Vagina (tissue), 2 donors: Measurements from ENCODE around the gene SLC16A5. TPM values are rescaled to one million over a fixed set of nuclear protein-coding genes. Genes with fewer than 3 reads are reported as not detected.

ENCODE experiments used
- DNase-seq, 2 donors: peaks; one replicate each; pipeline ENCODE4 v3.0.0-alpha.2; 2017; ENCODE audit errors: extremely low spot score in 2 of 2
- H3K27ac ChIP-seq: fragments of 200-600 bp; sonication (generic); one replicate; pipeline ENCODE4 v1.5.1; 2019
- H3K27me3 ChIP-seq: fragments of 200-600 bp; sonication (generic); one replicate; pipeline ENCODE4 v1.5.1; 2019
- H3K36me3 ChIP-seq, 2 donors: fragments of 200-600 bp; sonication (generic); one replicate each; pipeline ENCODE4 v1.5.1; 2017 to 2019
- H3K4me1 ChIP-seq: fragments of 200-600 bp; sonication (generic); one replicate; pipeline ENCODE4 v1.5.1; 2019
- H3K4me3 ChIP-seq, 2 donors: fragments of 200-600 bp; sonication (generic); 1 replicate in 1 of 2; 2 replicates in 1 of 2; pipeline ENCODE4 v1.5.1; 2016 to 2019
- H3K9me3 ChIP-seq: fragments of 200-600 bp; sonication (generic); one replicate; pipeline ENCODE4 v1.5.1; 2019
- POLR2A ChIP-seq, 2 donors: fragments of 450-650 bp; IDR thresholded peaks; one replicate each; pipeline ENCODE4 v1.6.1; 2017; ENCODE audit warnings: antibody characterized with exemption in 2 of 2, mild to moderate bottlenecking in 2 of 2, moderate library complexity in 2 of 2
- POLR2AphosphoS5 ChIP-seq, 2 donors: sonication (generic); formaldehyde crosslinking; IDR thresholded peaks; one replicate each; pipeline ENCODE4 v1.9.0; 2017; ENCODE audit warnings: antibody characterized with exemption in 2 of 2, mild to moderate bottlenecking in 2 of 2, low read depth in 1 of 2; ENCODE audit not compliant: insufficient read depth in 1 of 2
- intact Hi-C: fragments of 100-400 bp; cut with DNase I; formaldehyde crosslinking; loops from one replicate; pipeline ENCODE4 v1.15.1; 2023
- total RNA-seq: library from RNA; depleted of rRNA; stranded (reverse); fragments of >200 nt; gene quantifications from one replicate; pipeline ENCODE4 v1.2.3, GENCODE V29; 2016
- TF ChIP-seq, protein P1 (sequence below), 3 experiments: fragments of 450-650 bp in 2 of 3; fragments of 200-600 bp in 1 of 3; sonication (generic) in 1 of 3; IDR thresholded peaks; one replicate each; pipeline ENCODE4 v1.5.1; 2017 to 2019; ENCODE audit warnings: antibody characterized with exemption in 3 of 3, mild to moderate bottlenecking in 2 of 3, moderate library complexity in 2 of 3

SLC16A5 gene
- total RNA-seq, 1 donor from 2014 or later: 26.8 TPM

DNA sequence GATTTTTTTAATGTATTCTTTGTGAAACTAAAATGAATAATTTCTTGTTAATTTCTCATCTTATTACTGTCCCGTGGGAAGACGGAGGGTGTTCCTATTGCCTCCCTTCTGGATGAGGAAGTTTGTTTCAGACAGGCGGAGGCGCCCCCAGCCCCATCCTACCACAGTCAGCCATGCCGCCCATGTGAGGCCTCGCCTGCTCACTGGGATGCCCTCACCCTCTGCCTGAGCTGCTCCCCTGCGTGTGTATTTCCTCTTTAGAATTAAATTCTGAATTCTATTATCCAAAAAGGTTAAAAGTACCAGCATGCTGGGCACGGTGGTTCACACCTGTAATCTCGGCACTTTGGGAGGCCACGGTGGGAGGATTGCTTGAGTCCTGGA lies 26.7 kb upstream of the SLC16A5 start:
- no peak overlapping the region for H3K4me3 ChIP-seq
- peaks cover 4% of the 10 kb centered on the region for H3K4me1 ChIP-seq
- intact Hi-C loops: no loop called here
- TF ChIP-seq, protein P1, sequence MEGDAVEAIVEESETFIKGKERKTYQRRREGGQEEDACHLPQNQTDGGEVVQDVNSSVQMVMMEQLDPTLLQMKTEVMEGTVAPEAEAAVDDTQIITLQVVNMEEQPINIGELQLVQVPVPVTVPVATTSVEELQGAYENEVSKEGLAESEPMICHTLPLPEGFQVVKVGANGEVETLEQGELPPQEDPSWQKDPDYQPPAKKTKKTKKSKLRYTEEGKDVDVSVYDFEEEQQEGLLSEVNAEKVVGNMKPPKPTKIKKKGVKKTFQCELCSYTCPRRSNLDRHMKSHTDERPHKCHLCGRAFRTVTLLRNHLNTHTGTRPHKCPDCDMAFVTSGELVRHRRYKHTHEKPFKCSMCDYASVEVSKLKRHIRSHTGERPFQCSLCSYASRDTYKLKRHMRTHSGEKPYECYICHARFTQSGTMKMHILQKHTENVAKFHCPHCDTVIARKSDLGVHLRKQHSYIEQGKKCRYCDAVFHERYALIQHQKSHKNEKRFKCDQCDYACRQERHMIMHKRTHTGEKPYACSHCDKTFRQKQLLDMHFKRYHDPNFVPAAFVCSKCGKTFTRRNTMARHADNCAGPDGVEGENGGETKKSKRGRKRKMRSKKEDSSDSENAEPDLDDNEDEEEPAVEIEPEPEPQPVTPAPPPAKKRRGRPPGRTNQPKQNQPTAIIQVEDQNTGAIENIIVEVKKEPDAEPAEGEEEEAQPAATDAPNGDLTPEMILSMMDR (IDR thresholded peaks at IDR 0.05): no peak
- TF ChIP-seq POLR2A (IDR thresholded peaks at IDR 0.05) (no peak), POLR2AphosphoS5 (IDR thresholded peaks at IDR 0.05; ENCODE audit: insufficient read depth in 1 of 2, low read depth in 1 of 2) (no peak)
- no peak for DNase-seq
- H3K27me3 ChIP-seq: no peaks in the 10 kb centered on the region
- no peaks in the 10 kb centered on the region for H3K9me3 ChIP-seq
- peaks cover 0 to 49% of the 10 kb centered on the region in 2 donors for H3K36me3 ChIP-seq
- H3K27ac ChIP-seq: no peak overlapping the region

GRCh38 chr17:75061618-75062017 lies 26.1 kb upstream of the SLC16A5 start:
- Histone ChIP-seq H3K4me1 (peaks cover 4% of the 10 kb centered on the region), H3K27me3 (no peaks in the 10 kb centered on the region), H3K27ac (no peak overlapping the region), H3K9me3 (no peaks in the 10 kb centered on the region), H3K4me3 (no peak overlapping the region), H3K36me3 (peaks cover 0 to 49% of the 10 kb centered on the region in 2 donors)
- intact Hi-C loops: no loop called here
- DNase-seq: no peak
- no peak for TF ChIP-seq POLR2A (IDR thresholded peaks at IDR 0.05)
- TF ChIP-seq, protein P1 (IDR thresholded peaks at IDR 0.05): no peak
- no peak for TF ChIP-seq POLR2AphosphoS5 (IDR thresholded peaks at IDR 0.05; ENCODE audit: insufficient read depth in 1 of 2, low read depth in 1 of 2)

GRCh38 chr17:75063201-75063600 lies 24.6 kb upstream of the SLC16A5 start:
- no peak overlapping the region for H3K4me3 ChIP-seq
- DNase-seq: no peak
- intact Hi-C loops: no loop called here
- H3K36me3 ChIP-seq: peaks cover 0 to 49% of the 10 kb centered on the region in 2 donors
- H3K4me1 ChIP-seq: peaks cover 4% of the 10 kb centered on the region
- TF ChIP-seq POLR2A (IDR thresholded peaks at IDR 0.05) (no peak), POLR2AphosphoS5 (IDR thresholded peaks at IDR 0.05; ENCODE audit: insufficient read depth in 1 of 2, low read depth in 1 of 2) (no peak)
- TF ChIP-seq, protein P1 (IDR thresholded peaks at IDR 0.05): no peak
- H3K9me3 ChIP-seq: no peaks in the 10 kb centered on the region
- no peaks in the 10 kb centered on the region for H3K27me3 ChIP-seq
- no peak overlapping the region for H3K27ac ChIP-seq

GRCh38 chr17:75063626-75064025 lies 24.1 kb upstream of the SLC16A5 start:
- intact Hi-C loops: no loop called here
- Histone ChIP-seq H3K27me3 (no peaks in the 10 kb centered on the region), H3K4me1 (peaks cover 4% of the 10 kb centered on the region), H3K27ac (no peak overlapping the region), H3K9me3 (no peaks in the 10 kb centered on the region), H3K4me3 (no peak overlapping the region), H3K36me3 (peaks cover 0 to 49% of the 10 kb centered on the region in 2 donors)
- no peak for DNase-seq
- TF ChIP-seq, protein P1 (IDR thresholded peaks at IDR 0.05): no peak
- no peak for TF ChIP-seq POLR2AphosphoS5 (IDR thresholded peaks at IDR 0.05; ENCODE audit: insufficient read depth in 1 of 2, low read depth in 1 of 2)
- no peak for TF ChIP-seq POLR2A (IDR thresholded peaks at IDR 0.05)

- Histone ChIP-seq H3K4me3 (no peak overlapping the region), H3K27me3 (no peaks in the 10 kb centered on the region), H3K4me1 (peaks cover 4% of the 10 kb centered on the region), H3K36me3 (peaks cover 0 to 49% of the 10 kb centered on the region in 2 donors), H3K9me3 (no peaks in the 10 kb centered on the region), H3K27ac (no peak overlapping the region)
- no peak for DNase-seq
- TF ChIP-seq POLR2A (IDR thresholded peaks at IDR 0.05): no peak
- TF ChIP-seq, protein P1 (IDR thresholded peaks at IDR 0.05): no peak
- no peak for TF ChIP-seq POLR2AphosphoS5 (IDR thresholded peaks at IDR 0.05; ENCODE audit: insufficient read depth in 1 of 2, low read depth in 1 of 2)
- intact Hi-C loops: no loop called here
Observed at GRCh38 chr17:75064040-75064439, 23.7 kb upstream of the SLC16A5 start.
